ENCODE measurements around the gene SLX4IP.

GRCh38 chr20:10387686-10388085 lies 47.4 kb upstream of the SLX4IP start:
- no peak for TF ChIP-seq POLR2AphosphoS5 (IDR thresholded peaks at IDR 0.05; ENCODE audit: low read depth, low read length)
- TF ChIP-seq POLR2A (IDR thresholded peaks at IDR 0.05; ENCODE audit: low read depth, low read length): no peak

All from GM12892 (cell line).